MM.1S (cell line): ENCODE data around the gene SLC4A3.

Experiments
- CTCF ChIP-seq: fragments of 300-600 bp; sonication (generic); IDR thresholded peaks from 2 replicates; pipeline ENCODE4 v1.5.1; 2016; ENCODE audit warnings: antibody characterized with exemption, low read length, mixed read lengths
- EZH2 ChIP-seq: fragments of 300-600 bp; sonication (generic); optimal IDR thresholded peaks from 2 replicates; pipeline ENCODE3; 2017; ENCODE audit warnings: low read depth, mild to moderate bottlenecking, antibody characterized with exemption, low read length, mixed read lengths
- EZH2phosphoT487 ChIP-seq: fragments of 300-600 bp; sonication (generic); IDR thresholded peaks from 2 replicates; pipeline ENCODE4 v1.6.1; 2018; ENCODE audit warnings: antibody characterized with exemption, low read length

- no peak for TF ChIP-seq EZH2phosphoT487
- TF ChIP-seq CTCF = no peak
- TF ChIP-seq EZH2 = no peak
Observed at GRCh38 chr2:219605607-219605954, 21.8 kb upstream of the SLC4A3 start.
